Neutrophil (primary cell): ENCODE results near the gene DECR2.
"Not testable (repeated sequence)": the region's sequence is repeated elsewhere in the genome, so short reads cannot be mapped to it uniquely, and the experiment has no call there.

Experiments used
- H3K27ac ChIP-seq: fragments of 200-600 bp; sonication (generic); 2 replicates; pipeline ENCODE4 v1.5.1; 2016; ENCODE audit warnings: mild to moderate bottlenecking, moderate library complexity
- H3K27me3 ChIP-seq: fragments of 200-600 bp; sonication (generic); 2 replicates; pipeline ENCODE4 v1.6.0; 2016; ENCODE audit warnings: mild to moderate bottlenecking
- H3K36me3 ChIP-seq: fragments of 200-600 bp; sonication (generic); 2 replicates; pipeline ENCODE4 v1.5.1; 2017
- H3K4me1 ChIP-seq, 2 experiments: fragments of 200-600 bp in 1 of 2; sonication (generic) in 1 of 2; 1 replicate in 1 of 2; 2 replicates in 1 of 2; pipeline versions ENCODE4 v1.5.1 to v1.6.1; 2013 to 2016; ENCODE audit warnings: low read depth in 1 of 2, low read length in 1 of 2, mild to moderate bottlenecking in 1 of 2, moderate library complexity in 1 of 2; ENCODE audit not compliant: control insufficient read depth in 1 of 2, insufficient read depth in 1 of 2
- H3K4me3 ChIP-seq, 2 experiments: fragments of 200-600 bp in 1 of 2; sonication (generic) in 1 of 2; 1 replicate in 1 of 2; 2 replicates in 1 of 2; pipeline ENCODE4 v1.5.1; 2013 to 2016; ENCODE audit warnings: low read depth in 1 of 2, low read length in 1 of 2, mild to moderate bottlenecking in 1 of 2, moderate library complexity in 1 of 2
- H3K9me3 ChIP-seq: fragments of 200-600 bp; sonication (generic); 2 replicates; pipeline ENCODE4 v1.5.1; 2016
- TF ChIP-seq, protein P1 (sequence below): fragments of 200-600 bp; sonication (generic); IDR thresholded peaks from 2 replicates; pipeline ENCODE4 v1.5.1; 2016; ENCODE audit warnings: antibody characterized with exemption

DECR2 gene

GRCh38 chr16:376817-377418 lies 24.8 kb upstream of the DECR2 start:
- H3K36me3 ChIP-seq = peaks cover 60% of the 10 kb centered on the region
- no peaks in the 10 kb centered on the region for H3K27me3 ChIP-seq
- H3K9me3 ChIP-seq = no peaks in the 10 kb centered on the region
- TF ChIP-seq, protein P1, sequence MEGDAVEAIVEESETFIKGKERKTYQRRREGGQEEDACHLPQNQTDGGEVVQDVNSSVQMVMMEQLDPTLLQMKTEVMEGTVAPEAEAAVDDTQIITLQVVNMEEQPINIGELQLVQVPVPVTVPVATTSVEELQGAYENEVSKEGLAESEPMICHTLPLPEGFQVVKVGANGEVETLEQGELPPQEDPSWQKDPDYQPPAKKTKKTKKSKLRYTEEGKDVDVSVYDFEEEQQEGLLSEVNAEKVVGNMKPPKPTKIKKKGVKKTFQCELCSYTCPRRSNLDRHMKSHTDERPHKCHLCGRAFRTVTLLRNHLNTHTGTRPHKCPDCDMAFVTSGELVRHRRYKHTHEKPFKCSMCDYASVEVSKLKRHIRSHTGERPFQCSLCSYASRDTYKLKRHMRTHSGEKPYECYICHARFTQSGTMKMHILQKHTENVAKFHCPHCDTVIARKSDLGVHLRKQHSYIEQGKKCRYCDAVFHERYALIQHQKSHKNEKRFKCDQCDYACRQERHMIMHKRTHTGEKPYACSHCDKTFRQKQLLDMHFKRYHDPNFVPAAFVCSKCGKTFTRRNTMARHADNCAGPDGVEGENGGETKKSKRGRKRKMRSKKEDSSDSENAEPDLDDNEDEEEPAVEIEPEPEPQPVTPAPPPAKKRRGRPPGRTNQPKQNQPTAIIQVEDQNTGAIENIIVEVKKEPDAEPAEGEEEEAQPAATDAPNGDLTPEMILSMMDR = no peak
- H3K4me3 ChIP-seq = no peak overlapping the region
- H3K4me1 ChIP-seq = peaks cover 21% of the 10 kb centered on the region in 2 experiments
- H3K27ac ChIP-seq = no peak overlapping the region

- Histone ChIP-seq H3K36me3 (peaks cover 55% of the 10 kb centered on the region), H3K4me3 (no peak overlapping the region), H3K4me1 (peaks cover 25% of the 10 kb centered on the region in 2 experiments), H3K9me3 (no peaks in the 10 kb centered on the region), H3K27me3 (no peaks in the 10 kb centered on the region), H3K27ac (no peak overlapping the region)
- TF ChIP-seq, protein P1 = no peak
Measured at GRCh38 chr16:377419-377951, 24.2 kb upstream of the DECR2 start.

- H3K27me3 ChIP-seq, H3K4me3 ChIP-seq, H3K9me3 ChIP-seq, H3K27ac ChIP-seq: not testable (repeated sequence)
- Histone ChIP-seq H3K4me1 (peaks cover 33% of the 10 kb centered on the region in 2 experiments), H3K36me3 (peaks cover 47% of the 10 kb centered on the region)
Measured at GRCh38 chr16:378113-378820, 23.4 kb upstream of the DECR2 start.

GRCh38 chr16:378821-379182 lies 22.9 kb upstream of the DECR2 start:
- TF ChIP-seq, protein P1 = no peak
- peaks cover 38% of the 10 kb centered on the region in 2 experiments for H3K4me1 ChIP-seq

DNA sequence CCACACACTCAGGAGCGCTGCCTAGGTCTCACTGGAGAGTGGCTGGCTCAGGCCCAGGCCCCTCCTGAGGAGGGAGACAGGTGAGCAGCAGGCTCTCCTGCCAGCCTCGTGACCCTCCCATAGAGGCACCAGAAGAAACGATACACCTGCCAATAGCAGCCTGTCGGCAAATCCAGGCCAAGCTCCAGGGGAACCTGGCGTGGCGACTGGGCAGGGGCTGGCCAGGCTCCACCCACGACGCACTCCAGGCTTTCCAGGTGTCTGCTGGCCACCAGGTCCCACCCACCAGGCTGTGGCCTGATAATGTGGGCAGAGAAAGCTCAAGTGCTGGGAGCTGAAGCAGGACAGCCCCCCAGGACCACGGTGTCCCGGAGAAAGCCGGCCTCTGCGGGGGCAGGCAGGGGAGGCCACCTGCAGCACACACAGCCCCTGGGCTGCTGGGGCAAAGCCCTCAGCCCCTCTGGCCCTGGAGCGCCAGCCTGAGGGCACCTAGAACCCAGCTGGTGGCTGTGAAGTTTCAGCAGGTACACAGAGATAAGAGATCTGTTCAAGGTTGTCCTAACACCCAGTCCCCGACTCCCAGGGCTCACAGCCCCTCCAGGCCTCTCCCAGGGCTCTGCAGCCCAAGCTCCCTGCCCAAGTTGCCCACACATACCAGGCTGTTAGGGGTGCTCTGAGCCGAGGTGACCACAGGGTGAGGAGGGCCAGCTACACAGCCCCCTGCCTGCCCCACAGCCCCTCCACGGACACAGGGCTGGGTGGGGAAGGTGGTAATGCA lies 22.3 kb upstream of the DECR2 start:
- H3K9me3 ChIP-seq = no peaks in the 10 kb centered on the region
- TF ChIP-seq, protein P1 = no peak
- H3K4me3 ChIP-seq = no peak overlapping the region
- H3K27me3 ChIP-seq = no peaks in the 10 kb centered on the region
- H3K36me3 ChIP-seq = peaks cover 36% of the 10 kb centered on the region
- no peak overlapping the region for H3K27ac ChIP-seq
- peaks cover 44% of the 10 kb centered on the region in 2 experiments for H3K4me1 ChIP-seq

More at GRCh38 chr16:378821-379182, 22.9 kb upstream of the DECR2 start:
- Histone ChIP-seq H3K36me3 (peaks cover 41% of the 10 kb centered on the region), H3K27me3 (no peaks in the 10 kb centered on the region), H3K4me3 (no peak overlapping the region), H3K27ac (no peak overlapping the region), H3K9me3 (no peaks in the 10 kb centered on the region)
